HEK293 (cell line): Measurements from ENCODE around the gene IL11.

ENCODE experiments used
- CTCF ChIA-PET: fragments of 350-600 bp; formaldehyde crosslinking; extraction: SDS; loops from one replicate; lab custom pipeline; 2021; ENCODE audit warnings: antibody characterized with exemption; lab: Yijun Ruan, JAX
- POLR2A ChIA-PET: fragments of 300-600 bp; formaldehyde crosslinking; extraction: SDS; loops from one replicate; lab custom pipeline; 2020; ENCODE audit warnings: antibody characterized with exemption, inconsistent platforms; lab: Yijun Ruan, JAX
- H3K27ac ChIP-seq: fragments of 200-500 bp; sonication (Bioruptor generic); 2 replicates; pipeline ENCODE4 v1.5.1; 2014; ENCODE audit warnings: low read depth, low read length, control low read depth, inconsistent platforms; ENCODE audit errors: extremely low read depth
- H3K36me3 ChIP-seq, 2 experiments: fragments of 200-500 bp in 1 of 2; sonication (Bioruptor generic) in 1 of 2; 1 replicate in 1 of 2; 2 replicates in 1 of 2; pipeline ENCODE4 v1.5.1; 2014 to 2017; ENCODE audit warnings: inconsistent platforms in 2 of 2, low read length in 2 of 2; ENCODE audit not compliant: control insufficient read depth in 2 of 2, insufficient read depth in 1 of 2
- H3K4me1 ChIP-seq: fragments of 200-500 bp; sonication (Bioruptor generic); 2 replicates; pipeline ENCODE4 v1.5.1; 2014; ENCODE audit warnings: mild to moderate bottlenecking, low read length, inconsistent platforms; ENCODE audit not compliant: control insufficient read depth, insufficient read depth
- H3K4me3 ChIP-seq: 2 replicates; pipeline ENCODE4 v1.5.1; 2011; ENCODE audit warnings: low read depth, mild to moderate bottlenecking, control low read depth, low read length, moderate library complexity
- H3K9me3 ChIP-seq: fragments of 200-500 bp; sonication (Bioruptor generic); 2 replicates; pipeline ENCODE4 v1.5.1; 2014; ENCODE audit warnings: low read depth, low read length, inconsistent platforms; ENCODE audit not compliant: control insufficient read depth, insufficient read depth
- ATF2 ChIP-seq: fragments of 450-650 bp; formaldehyde crosslinking; IDR thresholded peaks from 2 replicates; pipeline ENCODE4 v1.5.1; 2016; ENCODE audit warnings: missing biosample characterization, missing genetic modification characterization, low read depth
- EGR2 ChIP-seq: fragments of 450-650 bp; formaldehyde crosslinking; IDR thresholded peaks from 2 replicates; pipeline ENCODE4 v1.5.1; 2016; ENCODE audit warnings: low read depth, missing biosample characterization, missing genetic modification characterization
- INSM2 ChIP-seq: fragments of 450-650 bp; formaldehyde crosslinking; IDR thresholded peaks from 2 replicates; pipeline ENCODE4 v1.5.1; 2016; ENCODE audit warnings: missing biosample characterization, missing genetic modification characterization
- PRDM10 ChIP-seq: fragments of 450-650 bp; formaldehyde crosslinking; IDR thresholded peaks from 2 replicates; pipeline ENCODE4 v1.5.1; 2016; ENCODE audit warnings: missing biosample characterization, missing genetic modification characterization
- REST ChIP-seq: fragments of 450-650 bp; formaldehyde crosslinking; IDR thresholded peaks from 2 replicates; pipeline ENCODE4 v1.5.1; 2016; ENCODE audit warnings: missing biosample characterization, missing genetic modification characterization
- SETDB1 ChIP-seq: IDR thresholded peaks from one replicate; pipeline ENCODE4 v1.6.1; 2017; ENCODE audit warnings: mild to moderate bottlenecking, low read length, moderate library complexity, mixed read lengths; ENCODE audit not compliant: insufficient read length
- ZBTB17 ChIP-seq: fragments of 450-650 bp; formaldehyde crosslinking; IDR thresholded peaks from 2 replicates; pipeline ENCODE4 v1.5.1; 2016; ENCODE audit warnings: missing biosample characterization, missing genetic modification characterization
- ZBTB8A ChIP-seq: fragments of 450-650 bp; formaldehyde crosslinking; IDR thresholded peaks from 2 replicates; pipeline ENCODE4 v1.5.1; 2016; ENCODE audit warnings: missing biosample characterization, missing genetic modification characterization
- ZFP37 ChIP-seq: fragments of 450-650 bp; formaldehyde crosslinking; IDR thresholded peaks from 2 replicates; pipeline ENCODE4 v1.5.1; 2016; ENCODE audit warnings: missing biosample characterization, missing genetic modification characterization
- ZNF16 ChIP-seq: fragments of 450-650 bp; formaldehyde crosslinking; IDR thresholded peaks from 2 replicates; pipeline ENCODE4 v1.5.1; 2016; ENCODE audit warnings: low read depth, missing biosample characterization, missing genetic modification characterization
- ZNF354C ChIP-seq: fragments of 450-650 bp; formaldehyde crosslinking; IDR thresholded peaks from 2 replicates; pipeline ENCODE4 v1.5.1; 2016; ENCODE audit warnings: missing biosample characterization, missing genetic modification characterization, low read depth, borderline replicate concordance
- ZNF426 ChIP-seq: fragments of 450-650 bp; formaldehyde crosslinking; IDR thresholded peaks from 2 replicates; pipeline ENCODE4 v1.5.1; 2017; ENCODE audit warnings: missing biosample characterization, missing genetic modification characterization, mild to moderate bottlenecking, inconsistent platforms, moderate library complexity
- ZNF449 ChIP-seq: fragments of 450-650 bp; formaldehyde crosslinking; IDR thresholded peaks from 2 replicates; pipeline ENCODE4 v1.5.1; 2017; ENCODE audit warnings: missing biosample characterization, mild to moderate bottlenecking, missing genetic modification characterization, moderate library complexity
- ZNF555 ChIP-seq: fragments of 450-650 bp; formaldehyde crosslinking; conservative IDR thresholded peaks from 2 replicates; pipeline ENCODE4 v1.5.1; 2017; ENCODE audit warnings: missing biosample characterization, mild to moderate bottlenecking, missing genetic modification characterization, inconsistent platforms
- ZNF621 ChIP-seq: fragments of 450-650 bp; formaldehyde crosslinking; IDR thresholded peaks from 2 replicates; pipeline ENCODE4 v1.5.1; 2017; ENCODE audit warnings: missing biosample characterization, missing genetic modification characterization
- ZNF626 ChIP-seq: fragments of 450-650 bp; sonication (Bioruptor Pico); formaldehyde crosslinking; IDR thresholded peaks from 2 replicates; pipeline ENCODE4 v1.5.1; 2018; ENCODE audit warnings: missing biosample characterization, missing genetic modification characterization, inconsistent platforms
- ZNF707 ChIP-seq: fragments of 450-650 bp; formaldehyde crosslinking; IDR thresholded peaks from 2 replicates; pipeline ENCODE4 v1.5.1; 2016; ENCODE audit warnings: missing biosample characterization, missing genetic modification characterization
- ZSCAN16 ChIP-seq: fragments of 450-650 bp; formaldehyde crosslinking; IDR thresholded peaks from 2 replicates; pipeline ENCODE4 v1.5.1; 2016; ENCODE audit warnings: missing biosample characterization, missing genetic modification characterization

IL11 gene

GRCh38 chr19:55339105-55339888 is 31.0 kb downstream of the IL11 start, which contains the start of gene KMT5C (continued):
- no peak for TF ChIP-seq ATF2 (tag by site-specific recombination)
- TF ChIP-seq, all 188 proteins: peak for 35

- no peaks in the 10 kb centered on the region; a peak in 1 of 3 replicates for H3K36me3 ChIP-seq
- H3K9me3 ChIP-seq = no peaks in the 10 kb centered on the region
- CTCF ChIA-PET = interaction anchor here (1.9 kb wide), 1 partner anchor 34 kb away, joined by 11 read pairs; no protein-coding TSS in a partner anchor
- TF ChIP-seq EGR2 (tag by site-specific recombination) (no peak), ZSCAN16 (no peak), ZBTB8A (tag by site-specific recombination) (no peak), ZFP37 (tag by site-specific recombination) (no peak), ZNF555 (tag by site-specific recombination) (no peak), ZNF426 (no peak), ZNF707 (tag by site-specific recombination) (no peak), ZNF16 (tag by site-specific recombination) (no peak), REST (no peak), ZNF626 (tag by site-specific recombination) (no peak), ZNF621 (tag by site-specific recombination) (no peak), ZNF449 (tag by site-specific recombination) (no peak)
- POLR2A ChIA-PET = no interaction called here
- peaks cover 12% of the 10 kb centered on the region for H3K4me1 ChIP-seq
- H3K4me3 ChIP-seq = no peak overlapping the region
- no peak overlapping the region for H3K27ac ChIP-seq
These were observed 34.2 kb downstream of the IL11 start for GRCh38 chr19:55336101-55336500.

GRCh38 chr19:55333870-55334269 is 36.4 kb downstream of the IL11 start:
- H3K27ac ChIP-seq = no peak overlapping the region
- CTCF ChIA-PET = interaction anchor here (2.3 kb wide), 1 partner anchor 84 kb away, joined by 8 read pairs; no protein-coding TSS in a partner anchor
- H3K4me3 ChIP-seq = no peak overlapping the region
- H3K4me1 ChIP-seq = peaks cover 3% of the 10 kb centered on the region; the same call in 1 of the 2 replicates
- POLR2A ChIA-PET = no interaction called here
- no peaks in the 10 kb centered on the region; a peak in 1 of 3 replicates for H3K36me3 ChIP-seq
- no peaks in the 10 kb centered on the region for H3K9me3 ChIP-seq
- TF ChIP-seq ZNF354C (tag by site-specific recombination) (no peak), SETDB1 (no peak), INSM2 (tag by site-specific recombination) (no peak), PRDM10 (tag by site-specific recombination) (no peak; the same call in 1 of the 2 replicates), ZBTB17 (tag by site-specific recombination) (0 out of 2 replicates have a peak, but pooled peaks have one; percentile 21)
